HG03575 (cell line): Measurements from ENCODE around the gene SETD1A.
"Not testable (repeated sequence)": the region's sequence is repeated elsewhere in the genome, so short reads cannot be mapped to it uniquely, and the experiment has no call there.

Source experiments
- ATAC-seq: cut with Tn5 transposase; IDR thresholded peaks from one replicate; pipeline ENCODE4 v1.9.1; 2021; ENCODE audit not compliant: unreplicated experiment, insufficient number of reproducible peaks, low FRiP score; ENCODE audit errors: extremely low read depth

Gene SETD1A

DNA sequence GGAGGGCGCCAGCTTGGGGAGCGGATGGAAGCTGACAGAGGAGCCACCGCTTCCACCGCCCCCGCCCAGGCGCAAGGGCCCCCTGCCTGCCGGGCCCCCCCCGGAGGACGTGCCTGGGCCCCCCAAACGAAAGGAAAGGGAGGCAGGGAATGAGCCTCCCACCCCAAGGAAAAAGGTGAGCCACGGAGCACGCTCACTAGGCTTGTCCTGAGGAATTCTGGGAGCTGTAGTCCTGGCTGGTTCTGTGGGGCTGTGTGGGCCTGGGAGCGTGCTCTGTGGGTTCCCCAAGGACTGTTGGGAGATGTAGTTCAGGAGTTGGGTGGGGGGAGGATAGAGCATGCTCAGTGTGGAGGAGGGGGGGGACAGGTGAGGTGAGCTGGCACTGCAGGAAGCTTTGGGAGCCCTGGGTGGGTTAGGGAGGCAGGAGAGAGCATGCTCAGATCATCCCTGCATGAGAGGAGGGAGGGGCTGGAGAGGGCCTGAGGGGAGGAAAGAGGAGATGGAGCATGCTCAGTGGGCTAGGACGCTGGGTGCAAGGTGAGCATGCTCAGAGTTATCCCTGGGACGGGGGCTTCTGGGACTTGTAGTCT lies 29.7 kb upstream of the SETD1A start:
- ATAC-seq, result no peak

DNA sequence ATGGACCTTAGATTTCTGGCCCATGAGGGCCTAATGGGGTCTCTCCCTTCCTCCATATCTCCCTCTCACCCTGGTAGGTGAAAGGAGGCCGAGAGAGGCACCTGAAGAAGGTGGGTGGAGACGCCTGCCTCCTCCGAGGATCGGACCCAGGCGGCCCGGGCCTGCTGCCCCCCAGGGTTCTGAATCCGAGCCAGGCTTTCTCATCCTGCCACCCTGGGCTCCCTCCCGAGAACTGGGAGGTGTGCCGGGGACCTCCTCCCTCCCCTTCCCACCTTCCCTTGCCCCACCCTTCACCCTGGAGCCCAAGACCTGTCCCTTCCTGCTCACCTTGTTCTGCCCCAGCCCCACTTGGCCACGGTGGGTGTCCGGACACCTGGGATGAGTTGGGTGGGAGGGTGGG lies 29.2 kb upstream of the SETD1A start:
- ATAC-seq, result no peak

DNA sequence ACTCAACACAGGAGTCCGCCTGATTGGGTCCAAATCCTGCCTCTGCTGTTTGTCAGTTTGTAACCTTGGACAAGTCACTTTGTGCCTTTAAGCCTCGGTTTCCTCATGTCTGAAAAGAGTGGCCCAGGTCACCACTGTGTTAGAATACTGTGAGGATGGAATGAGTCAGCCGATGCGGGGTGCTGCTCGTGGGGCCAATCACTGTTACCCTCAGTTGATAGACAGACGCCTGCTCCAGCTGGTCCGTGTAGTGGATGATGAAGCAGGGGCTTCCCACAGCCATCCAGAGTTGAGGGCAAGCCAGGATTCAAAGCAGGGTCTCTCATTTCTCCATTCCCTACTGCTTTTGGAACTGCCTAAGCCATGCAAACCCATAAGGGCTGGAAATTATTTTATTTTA lies 28.4 kb upstream of the SETD1A start:
- no peak for ATAC-seq

DNA sequence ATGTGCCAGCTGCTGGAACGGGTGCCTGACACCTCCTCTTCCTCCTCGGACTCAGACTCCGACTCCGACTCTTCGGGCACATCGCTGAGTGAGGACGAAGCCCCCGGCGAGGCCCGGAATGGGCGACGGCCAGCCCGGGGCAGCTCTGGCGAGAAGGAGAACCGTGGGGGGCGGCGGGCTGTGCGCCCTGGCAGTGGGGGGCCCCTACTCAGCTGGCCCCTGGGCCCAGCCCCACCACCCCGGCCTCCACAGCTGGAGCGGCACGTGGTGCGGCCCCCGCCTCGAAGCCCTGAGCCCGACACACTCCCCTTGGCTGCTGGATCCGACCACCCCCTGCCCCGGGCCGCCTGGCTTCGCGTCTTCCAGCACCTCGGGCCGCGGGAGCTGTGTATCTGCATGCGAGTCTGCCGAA lies 27.4 kb upstream of the SETD1A start:
- ATAC-seq, result no peak

DNA sequence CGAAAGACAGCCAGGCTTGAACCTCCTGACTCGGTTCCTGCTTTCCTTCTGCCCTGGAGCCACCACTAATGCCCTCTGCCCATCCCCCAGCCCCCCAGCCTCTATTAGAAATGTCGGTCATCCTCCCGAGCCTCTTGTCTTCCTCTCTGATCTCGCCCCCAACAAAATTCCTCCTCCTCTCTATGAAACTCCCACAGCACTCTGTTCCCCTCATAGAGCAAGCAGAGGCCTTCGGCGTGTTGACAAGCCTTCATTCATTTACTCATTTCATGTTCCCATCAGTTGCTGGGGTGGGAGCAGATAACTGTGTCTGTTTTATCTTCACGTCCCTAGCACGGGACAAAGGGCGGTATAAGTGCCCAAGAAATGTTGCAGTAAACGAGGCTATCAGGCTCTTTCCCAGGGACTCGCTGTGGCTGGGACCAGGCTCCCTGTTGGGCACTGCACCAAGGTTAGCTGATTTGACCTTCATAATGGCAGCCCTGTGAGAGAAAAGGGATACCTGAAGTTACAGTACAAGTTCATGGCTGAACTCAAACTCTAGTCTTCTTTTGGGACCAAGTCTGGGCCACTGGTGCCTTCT lies 26.4 kb upstream of the SETD1A start:
- ATAC-seq, result no peak

DNA sequence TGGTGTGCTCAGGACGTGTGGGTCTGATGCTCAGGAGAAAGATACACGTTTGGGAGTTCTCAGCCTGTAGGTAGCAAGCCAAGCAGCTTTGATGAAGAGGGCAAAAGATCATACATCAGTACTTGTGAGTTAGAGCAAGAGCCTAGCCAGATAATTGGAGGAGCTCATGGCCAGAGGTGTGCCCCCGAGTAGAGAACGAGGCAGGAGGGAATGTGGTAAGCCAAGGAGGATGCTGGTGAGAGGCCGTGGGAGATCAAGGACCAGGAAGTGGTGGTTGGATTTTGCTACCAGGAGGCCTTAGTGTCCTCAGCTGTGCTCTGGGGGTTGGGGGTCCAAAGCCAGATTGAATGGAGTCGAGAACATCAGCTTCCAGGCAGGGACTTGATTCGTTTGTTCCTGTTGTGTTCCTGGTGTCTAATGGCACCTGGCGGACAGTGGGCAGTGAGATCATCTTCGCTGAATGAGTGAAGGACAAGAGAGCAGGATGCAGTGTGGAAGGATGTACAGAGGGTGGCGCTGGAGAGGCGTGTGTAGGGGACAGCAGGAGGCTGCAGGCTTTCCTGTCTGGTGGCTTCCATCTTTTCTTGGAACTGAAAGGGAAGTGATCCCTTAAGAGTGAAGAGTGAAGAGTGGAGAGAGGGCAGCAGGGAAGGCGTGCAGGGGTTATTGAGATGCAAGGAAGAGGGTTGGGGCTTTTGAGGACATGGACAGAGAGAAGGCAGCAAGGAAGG lies 22.6 kb upstream of the SETD1A start:
- no peak for ATAC-seq

DNA sequence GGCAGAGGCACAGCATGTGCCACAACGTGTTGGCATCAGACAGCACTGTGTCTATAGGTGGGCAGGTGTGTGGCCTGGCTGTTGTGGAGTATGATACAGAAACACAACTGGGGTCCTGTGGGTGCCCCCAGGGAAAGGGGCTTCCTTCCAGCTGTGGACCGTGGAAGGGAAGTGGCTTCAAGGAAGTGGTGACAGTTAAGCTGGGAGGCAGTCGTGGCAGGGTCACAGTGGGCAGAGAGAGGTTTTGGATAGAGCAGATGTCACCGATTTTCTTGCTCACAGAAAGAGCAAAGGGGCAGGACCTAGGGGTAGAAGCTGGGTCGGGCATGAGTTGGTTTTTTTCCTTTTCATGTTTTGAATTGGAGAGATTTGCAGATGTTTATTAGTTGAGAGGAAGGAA lies 19.9 kb upstream of the SETD1A start:
- ATAC-seq, result no peak

DNA sequence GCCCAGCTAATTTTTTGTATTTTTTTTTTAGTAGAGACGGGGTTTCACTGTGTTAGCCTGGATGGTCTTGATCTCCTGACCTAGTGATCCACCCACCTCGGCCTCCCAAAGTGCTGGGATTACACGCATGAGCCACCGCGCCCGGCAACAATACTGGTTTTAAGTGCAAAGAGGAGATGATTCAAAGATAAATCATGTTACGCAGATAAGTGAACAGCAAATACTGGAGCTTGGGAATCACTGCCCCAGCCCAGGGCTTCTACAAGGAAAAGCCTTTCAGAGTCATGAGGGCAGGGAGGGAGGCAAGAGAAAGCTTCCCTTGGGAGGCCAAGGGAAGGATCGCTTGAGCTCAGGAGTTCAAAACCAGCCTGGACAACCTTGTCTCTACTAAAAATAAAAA lies 18.0 kb upstream of the SETD1A start:
- ATAC-seq, result not testable (repeated sequence)

DNA sequence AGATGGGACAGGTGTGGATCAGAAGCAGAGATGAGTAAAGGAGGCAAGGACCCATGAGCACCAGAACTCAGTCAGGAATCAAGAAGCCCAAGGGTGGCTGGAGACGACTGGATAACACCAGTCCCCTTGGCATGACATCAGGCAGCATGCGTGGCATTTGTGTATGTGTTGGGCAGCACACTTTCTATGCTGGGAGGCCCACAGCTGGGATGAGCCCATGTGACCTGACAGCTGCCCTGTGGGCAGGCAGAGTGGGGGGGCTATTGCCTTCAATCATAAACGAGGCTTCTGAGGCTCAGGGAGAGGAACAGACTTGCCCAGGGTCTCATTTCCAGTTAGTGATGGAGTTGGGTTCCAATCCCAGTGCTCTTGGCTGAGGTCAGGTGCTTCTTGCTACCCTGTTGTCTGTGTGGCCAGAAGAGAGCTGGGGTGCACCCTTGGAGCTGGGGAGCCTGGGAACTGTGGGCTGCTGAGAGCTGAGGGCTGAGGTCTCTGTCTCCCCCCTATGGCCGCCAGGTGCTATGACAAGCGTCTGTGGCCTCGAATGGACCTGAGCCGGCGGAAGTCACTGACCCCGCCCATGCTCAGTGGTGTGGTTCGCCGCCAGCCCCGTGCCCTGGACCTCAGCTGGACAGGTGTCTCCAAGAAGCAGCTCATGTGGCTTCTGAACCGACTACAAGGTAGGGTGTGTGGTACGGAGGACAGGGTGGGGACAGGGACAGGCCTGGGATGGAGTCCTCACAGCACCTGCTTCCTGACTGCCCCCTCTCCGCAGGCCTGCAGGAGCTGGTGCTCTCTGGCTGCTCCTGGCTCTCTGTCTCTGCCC lies 15.7 kb upstream of the SETD1A start:
- ATAC-seq, result no peak

DNA sequence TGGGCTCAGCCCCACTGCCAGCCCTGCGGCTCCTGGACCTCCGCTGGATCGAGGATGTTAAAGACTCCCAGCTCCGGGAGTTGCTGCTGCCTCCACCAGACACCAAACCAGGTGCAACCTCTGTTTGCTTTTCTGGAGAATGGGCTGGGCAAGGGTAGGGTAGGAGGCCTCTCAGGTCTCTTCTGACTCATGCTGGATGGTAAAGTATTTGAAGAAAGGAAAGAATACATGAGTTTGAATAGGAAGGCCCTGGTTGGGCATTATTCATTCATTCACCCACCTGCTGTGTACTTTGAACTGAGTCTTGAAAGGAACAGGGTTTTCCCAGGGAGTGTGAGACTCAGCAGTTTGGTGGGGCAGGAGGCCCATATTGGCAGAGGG lies 15.1 kb upstream of the SETD1A start:
- no peak for ATAC-seq

DNA sequence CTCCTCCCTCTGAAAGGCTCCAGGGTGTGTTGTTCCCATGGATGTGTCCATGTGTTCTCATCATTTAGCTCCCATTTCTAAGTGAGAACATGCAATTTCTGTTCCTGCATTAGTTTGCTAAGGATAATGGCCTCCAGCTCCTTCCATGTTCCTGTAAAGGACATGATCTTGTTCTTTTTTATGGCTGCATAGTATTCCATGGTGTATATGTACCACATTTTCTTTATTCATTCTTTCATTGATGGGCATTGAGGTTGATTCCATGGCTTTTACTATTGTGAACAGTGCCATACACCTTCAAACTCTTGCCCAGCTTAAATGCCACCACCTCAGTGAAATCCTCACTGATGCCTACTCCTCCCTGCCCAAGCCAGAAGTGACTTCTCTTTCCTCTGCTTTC lies 13.2 kb upstream of the SETD1A start:
- ATAC-seq, result no peak

DNA sequence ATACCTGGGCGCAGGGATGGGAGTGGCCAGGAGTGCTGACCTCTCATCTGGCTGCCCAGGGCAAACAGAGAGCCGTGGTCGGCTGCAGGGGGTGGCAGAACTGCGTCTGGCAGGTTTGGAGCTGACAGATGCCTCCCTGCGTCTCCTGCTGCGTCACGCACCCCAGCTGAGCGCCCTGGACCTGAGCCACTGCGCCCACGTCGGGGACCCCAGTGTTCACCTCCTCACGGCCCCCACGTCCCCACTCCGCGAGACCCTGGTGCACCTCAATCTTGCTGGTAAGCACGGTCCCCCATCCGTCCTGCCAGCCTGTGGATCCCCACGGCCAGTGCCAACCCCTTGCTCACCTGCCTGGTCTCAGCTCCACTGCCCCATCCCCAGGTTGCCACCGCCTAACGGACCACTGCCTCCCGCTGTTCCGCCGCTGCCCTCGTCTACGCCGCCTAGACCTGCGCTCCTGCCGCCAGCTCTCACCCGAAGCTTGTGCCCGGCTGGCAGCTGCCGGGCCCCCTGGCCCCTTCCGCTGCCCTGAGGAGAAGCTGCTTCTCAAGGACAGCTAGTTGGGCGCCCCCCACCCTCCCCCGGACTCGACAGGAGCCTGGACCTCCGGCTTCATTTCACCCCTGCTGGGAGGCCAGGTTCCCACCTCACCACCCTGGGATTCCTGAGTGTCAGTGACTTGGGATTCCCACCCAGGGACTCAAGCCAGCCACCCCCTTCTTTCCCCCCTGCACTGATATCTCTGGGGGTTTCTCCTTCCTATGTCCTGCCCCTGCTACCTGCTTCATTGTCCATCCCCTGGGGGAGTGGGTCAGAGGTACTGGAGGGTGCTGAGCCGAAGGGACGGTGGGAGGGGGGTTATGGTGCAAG lies 10.6 kb upstream of the SETD1A start:
- no peak for ATAC-seq

DNA sequence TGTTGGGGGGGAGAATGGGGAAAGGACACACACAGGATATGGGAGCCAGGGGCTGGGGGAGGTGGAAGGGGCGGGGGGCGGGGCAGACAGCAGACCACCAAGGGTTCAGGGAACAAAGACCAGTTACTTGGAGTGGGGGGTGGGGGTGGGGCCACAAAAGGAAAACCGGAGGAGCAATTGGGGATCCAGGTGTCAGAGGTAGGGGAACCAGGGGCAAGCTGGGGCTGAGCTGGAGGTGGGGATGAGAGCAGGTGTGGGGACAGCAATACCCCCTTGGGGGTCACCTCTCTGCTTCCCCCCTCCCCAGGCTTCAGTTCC lies 10.1 kb upstream of the SETD1A start:
- ATAC-seq, result no peak

DNA sequence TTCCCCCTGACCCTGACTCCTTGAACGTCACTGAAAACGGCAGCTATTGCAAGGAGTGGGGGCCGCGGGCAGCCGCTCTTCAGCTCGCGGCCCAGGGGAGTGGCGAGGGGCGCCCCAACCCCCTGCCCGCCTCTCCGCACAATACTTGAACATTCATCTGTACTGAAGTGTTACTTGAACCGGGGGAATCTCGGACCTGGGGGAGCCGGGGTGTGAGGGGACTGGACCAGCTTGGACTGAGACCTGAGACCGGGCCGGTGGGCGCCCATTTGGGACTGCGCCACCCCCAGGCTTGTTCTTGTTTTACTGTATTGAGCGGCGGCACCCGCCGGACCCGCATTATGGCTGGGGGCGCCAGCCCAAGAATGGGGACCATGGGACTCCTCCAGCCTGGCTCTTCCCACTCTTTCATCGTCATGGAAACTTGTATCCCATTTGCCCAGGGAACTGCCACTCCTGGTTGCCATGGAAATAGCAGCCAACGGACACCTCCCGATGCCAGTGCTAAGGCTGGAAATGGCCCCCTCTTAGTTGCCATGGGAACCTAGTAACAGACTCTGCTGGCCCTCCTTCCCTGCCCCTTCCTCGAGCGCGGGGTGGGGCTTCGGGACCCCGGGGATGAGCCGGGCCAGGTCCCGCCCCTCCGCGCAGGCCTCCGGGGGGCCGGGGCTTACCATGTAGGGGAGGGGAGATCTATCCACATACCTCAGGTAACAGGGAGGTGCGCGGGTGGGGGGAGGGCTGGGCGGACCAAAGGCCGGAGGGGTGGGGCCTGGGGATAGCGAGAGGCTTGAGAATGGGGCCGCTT lies 9.5 kb upstream of the SETD1A start:
- ATAC-seq, result no peak

DNA sequence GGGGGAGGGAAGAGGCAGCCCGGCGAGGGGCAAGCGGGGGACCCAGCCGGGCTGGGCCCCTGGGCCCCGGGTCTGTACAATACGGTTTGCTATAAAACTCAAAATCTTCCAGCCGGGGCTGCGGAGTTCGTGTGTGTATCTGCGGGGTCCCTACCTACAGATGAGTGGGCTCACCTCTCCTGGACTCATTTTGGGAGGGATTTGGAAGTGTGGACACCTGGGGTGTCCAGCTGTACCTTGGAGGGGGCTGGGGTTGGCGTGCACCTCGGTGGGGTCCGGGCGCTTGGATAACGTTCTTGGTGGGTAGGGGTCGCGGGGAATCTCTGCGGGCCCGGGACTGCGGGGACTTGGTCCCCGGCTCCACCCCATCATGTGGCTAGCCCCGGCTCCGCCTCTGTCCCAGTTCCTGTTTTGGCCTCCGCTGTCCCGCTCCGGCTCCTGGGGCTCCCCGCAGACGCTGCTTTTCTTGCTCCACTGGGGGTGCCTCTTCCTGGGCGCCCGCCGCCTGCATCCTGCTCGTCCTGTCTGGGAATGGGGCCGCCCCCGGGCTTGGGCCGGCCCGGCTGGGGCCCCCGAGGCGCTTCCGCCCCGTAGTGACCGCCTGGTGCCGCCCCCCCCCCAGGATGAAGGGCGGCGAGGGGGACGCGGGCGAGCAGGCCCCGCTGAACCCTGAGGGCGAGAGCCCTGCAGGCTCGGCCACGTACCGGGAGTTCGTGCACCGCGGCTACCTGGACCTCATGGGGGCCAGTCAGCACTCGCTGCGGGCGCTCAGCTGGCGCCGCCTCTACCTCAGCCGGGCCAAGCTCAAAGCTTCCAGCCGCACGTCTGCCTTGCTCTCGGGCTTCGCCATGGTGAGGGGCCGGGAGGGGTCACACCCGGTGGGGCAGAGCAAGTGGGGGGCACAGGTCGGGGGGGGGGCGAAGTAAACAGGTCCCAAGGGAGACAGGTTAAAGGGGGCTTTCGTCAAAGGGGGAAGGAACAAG lies 8.6 kb upstream of the SETD1A start, which contains the start of gene ORAI3:
TSS of gene ORAI3 (plus strand) at position 402 of the 983 bp plus-strand sequence. CDS start at position 624, 222 bp downstream.
- ATAC-seq, result no peak

DNA sequence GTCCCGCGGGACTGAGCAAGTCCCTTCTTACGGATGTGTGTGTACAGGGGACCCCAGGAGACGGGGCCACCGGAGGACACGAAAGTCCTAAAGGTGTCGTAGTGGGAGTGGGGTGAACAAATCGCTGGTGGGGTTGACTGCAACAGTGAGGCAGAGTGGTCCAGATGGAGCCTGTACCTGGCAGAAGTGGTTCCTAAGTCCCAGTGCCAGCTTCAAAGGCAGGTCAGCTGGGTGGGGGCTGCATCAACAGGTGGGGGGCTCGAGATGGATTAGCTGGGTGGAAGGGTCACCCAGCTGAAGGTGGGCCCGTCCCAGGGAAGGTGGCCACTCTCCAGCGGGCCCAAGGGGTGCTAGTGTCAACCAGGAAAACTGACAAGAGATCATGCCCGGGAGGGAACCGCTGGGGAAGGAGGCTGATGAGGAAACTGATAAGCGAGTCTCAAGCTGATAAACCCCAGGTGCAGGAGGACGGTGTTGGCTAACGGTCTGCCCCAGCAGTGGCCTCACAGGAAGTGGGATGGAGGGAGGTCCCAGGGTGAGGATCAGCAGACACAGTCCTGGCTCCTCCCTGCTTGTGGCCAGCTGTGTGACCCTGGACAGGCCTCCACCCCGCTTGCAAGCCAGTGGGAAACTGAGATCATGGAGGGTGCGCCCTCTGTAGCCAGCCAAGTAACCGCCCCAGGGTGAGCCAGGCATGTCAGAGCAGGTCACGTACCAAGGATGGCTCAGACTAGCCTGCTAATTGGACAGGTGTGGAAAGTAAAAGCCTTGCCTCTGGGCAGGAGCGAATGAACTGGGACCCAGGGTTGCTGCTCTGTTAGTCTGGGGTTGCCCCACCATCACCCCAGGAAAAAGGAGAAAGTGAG lies 7.7 kb upstream of the SETD1A start:
- ATAC-seq, result no peak
